ENCODE data around the gene ELL2. TPM values are rescaled to one million over a fixed set of nuclear protein-coding genes. Genes with fewer than 3 reads are reported as not detected.

Gene ELL2
- polyA plus RNA-seq, 1 donor: 13.4 TPM

GRCh38 chr5:95956021-95956899 is 5.4 kb downstream of the ELL2 start:
- no peak for DNase-seq

- DNase-seq: no peak
Measured at GRCh38 chr5:95954716-95955115, 6.9 kb downstream of the ELL2 start.

GRCh38 chr5:95953021-95953702 is 8.5 kb downstream of the ELL2 start:
- DNase-seq: no peak

GRCh38 chr5:95951916-95952315 is 9.7 kb downstream of the ELL2 start:
- no peak for DNase-seq

- DNase-seq: no peak
Measured at GRCh38 chr5:95949810-95950209, 11.8 kb downstream of the ELL2 start.

GRCh38 chr5:95948631-95949030 is 13.0 kb downstream of the ELL2 start:
- DNase-seq: no peak

GRCh38 chr5:95946451-95946850 is 15.2 kb downstream of the ELL2 start:
- DNase-seq: no peak

- no peak for DNase-seq
Measured at GRCh38 chr5:95942968-95943367, 18.7 kb downstream of the ELL2 start.

GRCh38 chr5:95942414-95942813 is 19.2 kb downstream of the ELL2 start:
- DNase-seq: no peak

GRCh38 chr5:95941756-95942155 is 19.9 kb downstream of the ELL2 start:
- no peak for DNase-seq

- peak; percentile 29 for DNase-seq
Measured at GRCh38 chr5:95940758-95941682, 20.6 kb downstream of the ELL2 start.

- DNase-seq: no peak
Measured at GRCh38 chr5:95939465-95939864, 22.2 kb downstream of the ELL2 start.

GRCh38 chr5:95938766-95939165 is 22.9 kb downstream of the ELL2 start:
- DNase-seq: no peak

- DNase-seq: no peak
Measured at GRCh38 chr5:95938347-95938746, 23.3 kb downstream of the ELL2 start.

- no peak for DNase-seq
Measured at GRCh38 chr5:95937607-95938152, 24.0 kb downstream of the ELL2 start.

GRCh38 chr5:95936812-95937397 is 24.7 kb downstream of the ELL2 start:
- no peak for DNase-seq

GRCh38 chr5:95935553-95936100 is 26.0 kb downstream of the ELL2 start:
- no peak for DNase-seq

- DNase-seq: no peak
Measured at GRCh38 chr5:95934207-95934804, 27.3 kb downstream of the ELL2 start.

- no peak for DNase-seq
Measured at GRCh38 chr5:95932941-95933340, 28.7 kb downstream of the ELL2 start.

- DNase-seq: no peak
Measured at GRCh38 chr5:95931079-95931833, 30.4 kb downstream of the ELL2 start.
